PFSK-1 (cell line): ENCODE results near the gene MEGF6.

ENCODE experiments used
- FOXP2 ChIP-seq: optimal IDR thresholded peaks from 2 replicates; pipeline ENCODE3; 2011; ENCODE audit warnings: borderline replicate concordance, control low read depth, inconsistent platforms; ENCODE audit not compliant: insufficient read depth; ENCODE audit errors: extremely low read length, extremely low read depth
- POLR2AphosphoS5 ChIP-seq: IDR thresholded peaks from 2 replicates; pipeline ENCODE4 v1.6.1; 2012; ENCODE audit warnings: low read depth, mild to moderate bottlenecking, control low read depth, low read length, moderate library complexity
- SIN3A ChIP-seq: IDR thresholded peaks from 2 replicates; pipeline ENCODE4 v1.6.1; 2012; ENCODE audit warnings: mild to moderate bottlenecking, low read length, moderate library complexity, borderline replicate concordance; ENCODE audit not compliant: insufficient read depth
- TAF1 ChIP-seq: IDR thresholded peaks from 2 replicates; pipeline ENCODE4 v1.6.1; 2012; ENCODE audit warnings: low read length, control low read depth, borderline replicate concordance; ENCODE audit not compliant: insufficient read depth
- TF ChIP-seq, protein P1 (sequence below), 2 experiments: IDR thresholded peaks; 2 replicates each; pipeline versions ENCODE4 v1.6.1 to v1.8.0; 2011 to 2012; ENCODE audit warnings: low read depth in 2 of 2, low read length in 2 of 2, control low read depth in 1 of 2, inconsistent platforms in 1 of 2, mild to moderate bottlenecking in 1 of 2, moderate library complexity in 1 of 2; ENCODE audit not compliant: insufficient read depth in 1 of 2

MEGF6 gene

DNA sequence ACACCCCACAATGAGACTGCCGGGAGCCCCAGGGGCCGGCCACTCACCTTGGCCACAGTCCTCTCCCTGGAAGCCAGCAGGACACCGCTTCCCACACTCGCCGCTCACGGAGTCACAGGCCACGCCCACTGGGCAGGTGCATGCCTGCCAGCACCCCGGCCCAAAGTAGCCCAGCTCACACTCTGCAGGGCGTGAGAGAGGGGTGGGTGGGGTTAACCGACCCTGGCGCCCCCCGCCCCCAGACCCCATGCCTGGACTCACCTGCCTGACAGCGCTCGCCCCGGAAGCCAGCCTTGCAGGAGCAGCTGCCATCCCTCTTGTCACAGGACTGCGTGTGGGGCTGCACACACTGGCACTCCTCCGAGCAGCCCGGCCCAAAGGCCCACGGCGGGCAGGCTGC lies 106.1 kb downstream of the MEGF6 start:
- TF ChIP-seq FOXP2 (no peak), TAF1 (no peak), SIN3A (no peak), POLR2AphosphoS5 (no peak)
- TF ChIP-seq, protein P1, sequence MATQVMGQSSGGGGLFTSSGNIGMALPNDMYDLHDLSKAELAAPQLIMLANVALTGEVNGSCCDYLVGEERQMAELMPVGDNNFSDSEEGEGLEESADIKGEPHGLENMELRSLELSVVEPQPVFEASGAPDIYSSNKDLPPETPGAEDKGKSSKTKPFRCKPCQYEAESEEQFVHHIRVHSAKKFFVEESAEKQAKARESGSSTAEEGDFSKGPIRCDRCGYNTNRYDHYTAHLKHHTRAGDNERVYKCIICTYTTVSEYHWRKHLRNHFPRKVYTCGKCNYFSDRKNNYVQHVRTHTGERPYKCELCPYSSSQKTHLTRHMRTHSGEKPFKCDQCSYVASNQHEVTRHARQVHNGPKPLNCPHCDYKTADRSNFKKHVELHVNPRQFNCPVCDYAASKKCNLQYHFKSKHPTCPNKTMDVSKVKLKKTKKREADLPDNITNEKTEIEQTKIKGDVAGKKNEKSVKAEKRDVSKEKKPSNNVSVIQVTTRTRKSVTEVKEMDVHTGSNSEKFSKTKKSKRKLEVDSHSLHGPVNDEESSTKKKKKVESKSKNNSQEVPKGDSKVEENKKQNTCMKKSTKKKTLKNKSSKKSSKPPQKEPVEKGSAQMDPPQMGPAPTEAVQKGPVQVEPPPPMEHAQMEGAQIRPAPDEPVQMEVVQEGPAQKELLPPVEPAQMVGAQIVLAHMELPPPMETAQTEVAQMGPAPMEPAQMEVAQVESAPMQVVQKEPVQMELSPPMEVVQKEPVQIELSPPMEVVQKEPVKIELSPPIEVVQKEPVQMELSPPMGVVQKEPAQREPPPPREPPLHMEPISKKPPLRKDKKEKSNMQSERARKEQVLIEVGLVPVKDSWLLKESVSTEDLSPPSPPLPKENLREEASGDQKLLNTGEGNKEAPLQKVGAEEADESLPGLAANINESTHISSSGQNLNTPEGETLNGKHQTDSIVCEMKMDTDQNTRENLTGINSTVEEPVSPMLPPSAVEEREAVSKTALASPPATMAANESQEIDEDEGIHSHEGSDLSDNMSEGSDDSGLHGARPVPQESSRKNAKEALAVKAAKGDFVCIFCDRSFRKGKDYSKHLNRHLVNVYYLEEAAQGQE (IDR thresholded peaks at IDR 0.05; ENCODE audit: insufficient read depth in 1 of 2, low read depth in 2 of 2, low read length in 2 of 2), result no peak

DNA sequence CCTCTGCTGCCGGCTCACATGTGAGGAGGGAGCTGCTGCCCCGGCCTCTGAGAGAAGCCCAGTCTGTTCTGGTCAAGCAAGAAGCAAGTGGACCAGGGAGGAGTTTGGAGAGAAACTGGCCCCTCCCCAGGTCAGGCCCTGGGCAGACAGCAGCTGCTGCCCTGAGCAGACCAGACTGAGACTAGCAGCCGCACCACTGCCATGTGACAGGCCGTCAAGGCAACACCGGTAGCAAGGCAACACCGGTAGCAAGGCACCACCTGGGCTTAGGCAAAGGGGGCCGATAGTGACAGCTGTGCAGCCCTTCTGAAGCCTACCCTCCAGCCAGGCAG lies 106.5 kb downstream of the MEGF6 start:
- TF ChIP-seq POLR2AphosphoS5 (no peak), TAF1 (no peak)
- TF ChIP-seq, protein P1 (IDR thresholded peaks at IDR 0.05; ENCODE audit: insufficient read depth in 1 of 2, low read depth in 2 of 2, low read length in 2 of 2), result no peak

DNA sequence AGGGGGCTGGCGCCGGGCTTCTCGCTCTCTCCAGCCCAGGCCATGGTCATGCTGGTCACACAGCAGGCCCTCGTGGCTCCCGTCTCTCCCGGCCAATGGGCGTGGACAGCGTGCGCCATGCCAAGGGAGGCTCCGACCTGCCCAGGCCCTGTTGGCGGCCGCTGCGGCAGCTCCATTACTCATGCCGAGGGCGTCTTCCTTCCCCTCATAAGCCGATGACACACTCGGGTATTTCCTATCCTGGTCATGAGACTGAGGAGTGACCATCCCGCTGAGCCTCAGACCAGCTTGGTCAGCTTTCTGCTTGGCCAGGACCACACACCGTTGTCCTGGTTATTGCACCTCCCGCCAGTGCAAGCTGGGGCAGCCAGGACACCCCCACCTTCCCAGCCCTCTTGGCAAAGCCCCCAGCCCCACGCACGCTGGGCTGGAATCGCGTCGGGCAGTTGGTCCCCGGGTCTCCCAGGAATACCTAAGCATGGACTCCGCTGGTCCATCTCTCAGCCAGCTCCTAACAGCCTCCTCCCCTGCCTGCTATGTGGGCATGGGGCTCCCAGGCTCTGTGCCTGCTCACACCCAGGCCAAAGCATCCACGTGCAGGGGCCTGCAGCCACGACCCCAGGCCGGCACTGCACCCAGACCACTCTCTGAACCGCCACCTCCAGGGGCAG lies 107.0 kb downstream of the MEGF6 start:
- TF ChIP-seq FOXP2 (no peak), TAF1 (no peak), SIN3A (no peak), POLR2AphosphoS5 (no peak)
- TF ChIP-seq, protein P1 (IDR thresholded peaks at IDR 0.05; ENCODE audit: insufficient read depth in 1 of 2, low read depth in 2 of 2, low read length in 2 of 2), result no peak

DNA sequence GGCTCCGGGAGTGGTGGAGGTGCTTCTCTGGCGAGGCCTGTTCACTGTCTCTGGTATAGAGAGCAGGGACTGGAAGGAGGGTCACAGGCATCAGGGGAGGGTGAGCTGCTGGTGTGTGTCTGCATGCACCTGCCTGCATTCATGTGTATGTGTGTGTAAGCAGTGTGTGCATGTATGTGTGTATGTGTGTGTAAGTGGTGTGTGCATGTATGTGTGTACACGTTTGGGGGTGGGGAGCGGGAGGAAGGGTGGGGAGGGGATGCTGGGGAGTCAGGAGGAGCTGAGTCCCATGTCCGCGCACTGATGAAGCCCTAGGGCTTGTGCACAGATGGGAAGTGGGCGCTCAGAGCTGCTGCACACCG lies 107.8 kb downstream of the MEGF6 start:
- TF ChIP-seq FOXP2 (no peak), TAF1 (no peak), POLR2AphosphoS5 (no peak), SIN3A (no peak)
- TF ChIP-seq, protein P1 (IDR thresholded peaks at IDR 0.05; ENCODE audit: insufficient read depth in 1 of 2, low read depth in 2 of 2, low read length in 2 of 2), result no peak
